Suprapubic skin (tissue), 4 donors: ENCODE measurements around the gene COL6A3. TPM values are rescaled to one million over a fixed set of nuclear protein-coding genes. Genes with fewer than 3 reads are reported as not detected.

ENCODE experiments used
- DNase-seq, 2 donors: peaks; one replicate each; pipeline ENCODE4 v3.0.0-alpha.2; 2019; ENCODE audit warnings: low spot score in 2 of 2
- H3K27ac ChIP-seq: fragments of 200-600 bp; sonication (generic); one replicate; pipeline ENCODE4 v1.5.1; 2019
- H3K27me3 ChIP-seq: fragments of 200-600 bp; sonication (generic); one replicate; pipeline ENCODE4 v1.5.1; 2019
- H3K36me3 ChIP-seq: fragments of 200-600 bp; sonication (generic); one replicate; pipeline ENCODE4 v1.5.1; 2019
- H3K4me1 ChIP-seq: fragments of 200-600 bp; sonication (generic); one replicate; pipeline ENCODE4 v1.5.1; 2019
- H3K4me3 ChIP-seq: fragments of 200-600 bp; sonication (generic); one replicate; pipeline ENCODE4 v1.5.1; 2019; ENCODE audit warnings: mild to moderate bottlenecking
- H3K9me3 ChIP-seq: fragments of 200-600 bp; sonication (generic); one replicate; pipeline ENCODE4 v1.5.1; 2019
- CTCF ChIP-seq, 2 donors: fragments of 200-600 bp in 1 of 2; fragments of 450-650 bp in 1 of 2; sonication (generic) in 1 of 2; IDR thresholded peaks; one replicate each; pipeline ENCODE4 v1.5.1; 2016 to 2019; ENCODE audit warnings: antibody characterized with exemption in 2 of 2, mild to moderate bottlenecking in 1 of 2, moderate library complexity in 1 of 2
- EP300 ChIP-seq: sonication (generic); formaldehyde crosslinking; IDR thresholded peaks from one replicate; pipeline ENCODE4 v1.6.1; 2017; ENCODE audit warnings: antibody characterized with exemption
- POLR2A ChIP-seq, 2 donors: fragments of 450-650 bp; IDR thresholded peaks; one replicate each; pipeline ENCODE4 v1.6.1; 2017; ENCODE audit warnings: antibody characterized with exemption in 2 of 2, mild to moderate bottlenecking in 2 of 2, moderate library complexity in 2 of 2
- POLR2AphosphoS5 ChIP-seq, 3 donors: sonication (generic); formaldehyde crosslinking; IDR thresholded peaks; one replicate each; pipeline ENCODE4 v1.6.1; 2017; ENCODE audit warnings: antibody characterized with exemption in 3 of 3
- WGBS: methylation state at CpG from one replicate; pipeline ENCODE4 v1.1.5; 2018; 5-methylcytosine and 5-hydroxymethylcytosine counted together
- total RNA-seq, 4 donors: library from RNA; depleted of rRNA; stranded (reverse); fragments of >200 nt; gene quantifications; one replicate each; pipeline ENCODE4 v1.1.0, GENCODE V29; 2016

Gene COL6A3, protein sequence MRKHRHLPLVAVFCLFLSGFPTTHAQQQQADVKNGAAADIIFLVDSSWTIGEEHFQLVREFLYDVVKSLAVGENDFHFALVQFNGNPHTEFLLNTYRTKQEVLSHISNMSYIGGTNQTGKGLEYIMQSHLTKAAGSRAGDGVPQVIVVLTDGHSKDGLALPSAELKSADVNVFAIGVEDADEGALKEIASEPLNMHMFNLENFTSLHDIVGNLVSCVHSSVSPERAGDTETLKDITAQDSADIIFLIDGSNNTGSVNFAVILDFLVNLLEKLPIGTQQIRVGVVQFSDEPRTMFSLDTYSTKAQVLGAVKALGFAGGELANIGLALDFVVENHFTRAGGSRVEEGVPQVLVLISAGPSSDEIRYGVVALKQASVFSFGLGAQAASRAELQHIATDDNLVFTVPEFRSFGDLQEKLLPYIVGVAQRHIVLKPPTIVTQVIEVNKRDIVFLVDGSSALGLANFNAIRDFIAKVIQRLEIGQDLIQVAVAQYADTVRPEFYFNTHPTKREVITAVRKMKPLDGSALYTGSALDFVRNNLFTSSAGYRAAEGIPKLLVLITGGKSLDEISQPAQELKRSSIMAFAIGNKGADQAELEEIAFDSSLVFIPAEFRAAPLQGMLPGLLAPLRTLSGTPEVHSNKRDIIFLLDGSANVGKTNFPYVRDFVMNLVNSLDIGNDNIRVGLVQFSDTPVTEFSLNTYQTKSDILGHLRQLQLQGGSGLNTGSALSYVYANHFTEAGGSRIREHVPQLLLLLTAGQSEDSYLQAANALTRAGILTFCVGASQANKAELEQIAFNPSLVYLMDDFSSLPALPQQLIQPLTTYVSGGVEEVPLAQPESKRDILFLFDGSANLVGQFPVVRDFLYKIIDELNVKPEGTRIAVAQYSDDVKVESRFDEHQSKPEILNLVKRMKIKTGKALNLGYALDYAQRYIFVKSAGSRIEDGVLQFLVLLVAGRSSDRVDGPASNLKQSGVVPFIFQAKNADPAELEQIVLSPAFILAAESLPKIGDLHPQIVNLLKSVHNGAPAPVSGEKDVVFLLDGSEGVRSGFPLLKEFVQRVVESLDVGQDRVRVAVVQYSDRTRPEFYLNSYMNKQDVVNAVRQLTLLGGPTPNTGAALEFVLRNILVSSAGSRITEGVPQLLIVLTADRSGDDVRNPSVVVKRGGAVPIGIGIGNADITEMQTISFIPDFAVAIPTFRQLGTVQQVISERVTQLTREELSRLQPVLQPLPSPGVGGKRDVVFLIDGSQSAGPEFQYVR (N-terminal part only)
- total RNA-seq = 10 to 100 TPM; 50.1 to 79.2 (median 66.3) TPM

GRCh38 chr2:237413777-237414661 is at the start of gene COL6A3:
Gene COL6A3 (minus strand): TSS chr2:237414164. CDS start chr2:237396817, 17,347 bp downstream.
- Histone ChIP-seq H3K27ac (peak within 1 kb of the TSS; percentile 80), H3K36me3 (no peaks in the 10 kb centered on the region), H3K4me1 (peaks cover 4% of the 10 kb centered on the region), H3K9me3 (no peaks in the 10 kb centered on the region), H3K4me3 (peak within 1 kb of the TSS; percentile 49), H3K27me3 (no peaks in the 10 kb centered on the region)
- DNase-seq = peak; percentile 85
- no peak for TF ChIP-seq POLR2AphosphoS5 (IDR thresholded peaks at IDR 0.05)
- TF ChIP-seq POLR2A (IDR thresholded peaks at IDR 0.05) = peak in 1 of 2 donors; percentile 49
- WGBS = 49% methylated on average over 15 of the region's 16 CpGs

DNA sequence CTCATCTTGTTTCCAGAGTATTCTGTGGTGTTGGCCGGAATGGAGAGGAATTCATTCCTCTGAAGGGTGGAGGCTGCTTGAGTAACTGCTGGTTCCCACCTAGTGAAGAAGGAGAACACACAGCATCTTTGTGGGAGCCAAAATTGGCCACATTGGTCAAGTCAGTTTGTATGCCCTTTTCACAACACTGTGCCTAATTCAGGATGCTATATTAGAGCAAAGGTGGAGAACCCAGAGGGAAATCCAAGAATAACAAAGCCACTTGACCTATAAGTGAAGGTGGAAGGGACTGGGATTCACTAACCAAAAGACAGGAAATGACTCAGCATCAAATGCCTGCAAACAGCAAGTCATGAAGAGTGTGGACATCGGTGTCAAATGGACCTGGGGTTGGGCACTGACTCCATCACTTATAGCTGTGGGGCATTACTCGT is 45.8 kb upstream of the COL6A3 start:
- H3K4me3 ChIP-seq = no peak overlapping the region
- H3K27me3 ChIP-seq = no peaks in the 10 kb centered on the region
- H3K36me3 ChIP-seq = no peaks in the 10 kb centered on the region
- H3K27ac ChIP-seq = peak overlapping the region; percentile 31
- H3K4me1 ChIP-seq = peaks cover 4% of the 10 kb centered on the region
- H3K9me3 ChIP-seq = no peaks in the 10 kb centered on the region
- TF ChIP-seq CTCF (IDR thresholded peaks at IDR 0.05) (no peak), POLR2A (IDR thresholded peaks at IDR 0.05) (no peak), POLR2AphosphoS5 (IDR thresholded peaks at IDR 0.05) (no peak), EP300 (no peak)
- WGBS = 75% methylated on average over 3 of the region's 3 CpGs
- no peak for DNase-seq

GRCh38 chr2:237459226-237459625 is 45.3 kb upstream of the COL6A3 start:
- peak in 1 of 2 donors; percentile 14 for DNase-seq
- Histone ChIP-seq H3K27ac (peak overlapping the region; percentile 31), H3K9me3 (no peaks in the 10 kb centered on the region), H3K27me3 (no peaks in the 10 kb centered on the region), H3K36me3 (no peaks in the 10 kb centered on the region), H3K4me1 (peaks cover 4% of the 10 kb centered on the region), H3K4me3 (no peak overlapping the region)
- no peak for TF ChIP-seq EP300
- no peak for TF ChIP-seq POLR2A (IDR thresholded peaks at IDR 0.05)
- TF ChIP-seq CTCF (IDR thresholded peaks at IDR 0.05) = no peak
- no peak for TF ChIP-seq POLR2AphosphoS5 (IDR thresholded peaks at IDR 0.05)
- WGBS = 89% methylated on average over 4 of the region's 4 CpGs

GRCh38 chr2:237458519-237458918 is 44.6 kb upstream of the COL6A3 start:
- no peak for TF ChIP-seq POLR2A (IDR thresholded peaks at IDR 0.05)
- no peak for TF ChIP-seq CTCF (IDR thresholded peaks at IDR 0.05)
- no peak for TF ChIP-seq POLR2AphosphoS5 (IDR thresholded peaks at IDR 0.05)
- DNase-seq = no peak
- WGBS = 94% methylated on average over 1 of the region's 1 CpG

More at GRCh38 chr2:237458519-237458918, 44.6 kb upstream of the COL6A3 start:
- H3K27ac ChIP-seq = peak overlapping the region; percentile 31
- H3K9me3 ChIP-seq = no peaks in the 10 kb centered on the region
- H3K36me3 ChIP-seq = no peaks in the 10 kb centered on the region
- no peak overlapping the region for H3K4me3 ChIP-seq
- no peaks in the 10 kb centered on the region for H3K27me3 ChIP-seq
- H3K4me1 ChIP-seq = peaks cover 4% of the 10 kb centered on the region
